GM23338 (cell line): ENCODE measurements around the gene ADORA2A. TPM values are rescaled to one million over a fixed set of nuclear protein-coding genes. Genes with fewer than 3 reads are reported as not detected.

Source experiments
- ATAC-seq: fragments of 200-7000 bp; cut with Tn5 transposase; 3 replicates; pipeline ENCODE4 v1.9.1; 2020
- DNase-seq: peaks from one replicate; pipeline ENCODE4 v3.0.0-alpha.2; 2015; ENCODE audit warnings: low spot score
- H2AFZ ChIP-seq: fragments of 200-600 bp; sonication (generic); 2 replicates; pipeline ENCODE4 v1.8.0; 2016; ENCODE audit warnings: antibody characterized with exemption, mild to moderate bottlenecking, moderate library complexity
- H3F3A ChIP-seq: fragments of 200-600 bp; sonication (generic); replicated peaks from 2 replicates; pipeline ENCODE4 v1.8.0; 2017; ENCODE audit warnings: antibody characterized with exemption, mixed run types, low read depth
- H3K27ac ChIP-seq: fragments of 200-600 bp; sonication (generic); 2 replicates; pipeline ENCODE4 v1.6.1; 2016; ENCODE audit warnings: low read depth
- H3K27me3 ChIP-seq: fragments of 200-600 bp; sonication (generic); 2 replicates; pipeline ENCODE4 v1.8.0; 2016; ENCODE audit warnings: mild to moderate bottlenecking, mixed run types, moderate library complexity; ENCODE audit not compliant: insufficient read depth
- H3K36me3 ChIP-seq: fragments of 200-600 bp; sonication (generic); 2 replicates; pipeline ENCODE4 v1.8.0; 2016; ENCODE audit warnings: mild to moderate bottlenecking; ENCODE audit not compliant: insufficient read depth
- H3K4me1 ChIP-seq: fragments of 200-600 bp; sonication (generic); 2 replicates; pipeline ENCODE4 v1.8.0; 2016; ENCODE audit warnings: mild to moderate bottlenecking, moderate library complexity; ENCODE audit not compliant: insufficient read depth
- H3K4me2 ChIP-seq: fragments of 200-600 bp; sonication (generic); 2 replicates; pipeline ENCODE4 v1.7.1; 2017; ENCODE audit warnings: mixed run types
- H3K4me3 ChIP-seq: fragments of 200-600 bp; sonication (generic); 2 replicates; pipeline ENCODE4 v1.6.1; 2016; ENCODE audit warnings: mixed run types
- H3K79me2 ChIP-seq: fragments of 200-600 bp; sonication (generic); replicated peaks from 2 replicates; pipeline ENCODE4 v1.8.0; 2017; ENCODE audit warnings: mild to moderate bottlenecking; ENCODE audit not compliant: insufficient read depth
- H3K9me2 ChIP-seq: fragments of 200-600 bp; sonication (generic); 2 replicates; pipeline ENCODE4 v1.8.0; 2017; ENCODE audit not compliant: insufficient read depth
- H4K20me1 ChIP-seq: fragments of 200-600 bp; sonication (generic); replicated peaks from 2 replicates; pipeline ENCODE4 v1.8.0; 2017; ENCODE audit warnings: mild to moderate bottlenecking; ENCODE audit not compliant: insufficient read depth
- H3K27ac Mint-ChIP-seq: 2 replicates; pipeline ENCODE4 v1.8.0; 2020; ENCODE audit warnings: inconsistent platforms, mild to moderate bottlenecking, moderate library complexity, mixed read lengths
- H3K27me3 Mint-ChIP-seq: 3 replicates; pipeline ENCODE4 v1.8.0; 2022; ENCODE audit warnings: low read depth, mild to moderate bottlenecking, moderate library complexity, mixed read lengths, inconsistent platforms; ENCODE audit not compliant: insufficient read depth, poor library complexity
- H3K36me3 Mint-ChIP-seq: 3 replicates; pipeline ENCODE4 v1.8.0; 2021; ENCODE audit warnings: low read depth, mild to moderate bottlenecking, inconsistent platforms, moderate library complexity, mixed read lengths
- H3K4me1 Mint-ChIP-seq: 3 replicates; pipeline ENCODE4 v1.8.0; 2020; ENCODE audit warnings: mild to moderate bottlenecking, inconsistent platforms, mixed read lengths
- H3K4me3 Mint-ChIP-seq: 3 replicates; pipeline ENCODE4 v1.8.0; 2021; ENCODE audit warnings: moderate library complexity, mild to moderate bottlenecking, inconsistent platforms, mixed read lengths
- H3K9me3 Mint-ChIP-seq: 3 replicates; pipeline ENCODE4 v1.8.0; 2020; ENCODE audit warnings: moderate library complexity, mild to moderate bottlenecking, inconsistent platforms, mixed read lengths
- CTCF ChIP-seq, 2 experiments: fragments of 200-600 bp in 1 of 2; sonication (generic) in 1 of 2; conservative IDR thresholded peaks; 2 replicates each; pipeline versions ENCODE4 v1.5.1 to v1.6.1; 2016 to 2017; ENCODE audit warnings: antibody characterized with exemption in 2 of 2, low read depth in 2 of 2, mild to moderate bottlenecking in 2 of 2, moderate library complexity in 1 of 2
- ZNF462 ChIP-seq: fragments of 250-450 bp; sonication (Bioruptor Pico); IDR thresholded peaks from 2 replicates; pipeline ENCODE4 v1.5.0; 2020; ENCODE audit warnings: mild to moderate bottlenecking, moderate library complexity
- polyA plus RNA-seq: library from polyadenylated mRNA; unstranded; fragments of >200 nt; fragmentation: Nextera tagmentation; extraction: Ambion mirVana; gene quantifications from 2 replicates; pipeline ENCODE4 v1.2.1, GENCODE V29; 2016
- total RNA-seq: library from RNA; depleted of rRNA; stranded (reverse); fragments of >200 nt; shearing (Covaris generic); gene quantifications from 2 replicates; pipeline ENCODE4 v1.2.3, GENCODE V29; 2014

The ADORA2A gene
- total and polyA plus RNA-seq, 2 experiments from 2014 or later = 4.1 to 13.5 TPM

- H3K9me3 Mint-ChIP-seq = no peaks in the 10 kb centered on the region
- DNase-seq (no peak), ATAC-seq (no peak)
- H3K4me3 ChIP-seq = no peak overlapping the region
- no peak overlapping the region for H3K27ac ChIP-seq
- H3K36me3 ChIP-seq = no peaks in the 10 kb centered on the region
- H3K9me2 ChIP-seq = no peaks in the 10 kb centered on the region
- H3K4me1 ChIP-seq = peaks cover 5% of the 10 kb centered on the region; the same call in 1 of the 2 replicates
- peaks cover 11% of the 10 kb centered on the region for H3K27me3 Mint-ChIP-seq
- H3K79me2 ChIP-seq = no peaks in the 10 kb centered on the region
- no peaks in the 10 kb centered on the region for H3F3A ChIP-seq
- no peak overlapping the region for H2AFZ ChIP-seq
- no peaks in the 10 kb centered on the region; the same call in 2 of the 3 replicates for H3K36me3 Mint-ChIP-seq
- no peak for TF ChIP-seq ZNF462 (CRISPR knock-in tag)
- TF ChIP-seq CTCF (conservative IDR thresholded peaks at IDR 0.05; ENCODE audit: low read depth in 2 of 2) = no peak
- H3K4me2 ChIP-seq = no peak overlapping the region
- no peaks in the 10 kb centered on the region for H3K27me3 ChIP-seq
- H3K4me3 Mint-ChIP-seq = no peak overlapping the region
- no peaks in the 10 kb centered on the region; the same call in 1 of the 2 replicates for H4K20me1 ChIP-seq
- H3K4me1 Mint-ChIP-seq = peaks cover 19% of the 10 kb centered on the region
- H3K27ac Mint-ChIP-seq = no peak overlapping the region
Measured at GRCh38 chr22:24433001-24433827, 5.8 kb downstream of the ADORA2A start.
